BLaER1 treated with 17β-estradiol and CSF1 and Interleukin-3, amounts not matched to agents 10 nM and 100 nM (cell line): ENCODE measurements around the gene GMPR.
"Not testable (repeated sequence)": the region's sequence is repeated elsewhere in the genome, so short reads cannot be mapped to it uniquely, and the experiment has no call there.

ENCODE experiments used
- H3K27ac ChIP-seq, 11 experiments: shearing (Covaris generic); formaldehyde crosslinking; 2 replicates each; pipeline ENCODE4 v1.8.1; 2022
- H3K27me3 ChIP-seq, 11 experiments: shearing (Covaris generic); formaldehyde crosslinking; 2 replicates each; pipeline ENCODE4 v1.8.1; 2022
- H3K36me3 ChIP-seq, 11 experiments: shearing (Covaris generic); formaldehyde crosslinking; 2 replicates each; pipeline ENCODE4 v1.8.1; 2022
- H3K4me1 ChIP-seq, 10 experiments: shearing (Covaris generic); formaldehyde crosslinking; 2 replicates each; pipeline ENCODE4 v1.8.1; 2022
- H3K4me2 ChIP-seq, 11 experiments: shearing (Covaris generic); formaldehyde crosslinking; 2 replicates each; pipeline ENCODE4 v1.8.1; 2022
- H3K4me3 ChIP-seq, 10 experiments: shearing (Covaris generic); formaldehyde crosslinking; 2 replicates each; pipeline ENCODE4 v1.8.1; 2022
- H3K9ac ChIP-seq, 11 experiments: shearing (Covaris generic); formaldehyde crosslinking; 2 replicates each; pipeline ENCODE4 v1.8.1; 2022
- H3K9me3 ChIP-seq, 11 experiments: shearing (Covaris generic); formaldehyde crosslinking; replicated peaks in 1 of 11; 2 replicates each; pipeline ENCODE4 v1.8.1; 2022
- H4K20me1 ChIP-seq, 11 experiments: shearing (Covaris generic); formaldehyde crosslinking; 2 replicates each; pipeline ENCODE4 v1.8.1; 2022
- Cebpa-rat ChIP-seq, 11 experiments: shearing (Covaris generic); IDR thresholded peaks; 2 replicates each; pipeline ENCODE4 v1.8.1; 2022

The GMPR gene

GRCh38 chr6:16222826-16223225, 15.6 kb upstream of the GMPR start:
- Histone ChIP-seq H4K20me1 (no peaks in the 10 kb centered on the region), H3K4me3 (no peak overlapping the region), H3K36me3 (no peaks in the 10 kb centered on the region), H3K27ac (no peak overlapping the region), H3K27me3 (peaks cover 0 to 4% (median 0%) of the 10 kb centered on the region in 11 experiments; a peak in 2 of 22 replicates), H3K4me2 (no peak overlapping the region), H3K9me3 (peaks cover 6 to 24% (median 13%) of the 10 kb centered on the region in 11 experiments; a peak in 19 of 22 replicates), H3K9ac (no peak overlapping the region), H3K4me1 (no peaks in the 10 kb centered on the region)
- TF ChIP-seq Cebpa-rat (IDR thresholded peaks at IDR 0.05), result no peak

DNA sequence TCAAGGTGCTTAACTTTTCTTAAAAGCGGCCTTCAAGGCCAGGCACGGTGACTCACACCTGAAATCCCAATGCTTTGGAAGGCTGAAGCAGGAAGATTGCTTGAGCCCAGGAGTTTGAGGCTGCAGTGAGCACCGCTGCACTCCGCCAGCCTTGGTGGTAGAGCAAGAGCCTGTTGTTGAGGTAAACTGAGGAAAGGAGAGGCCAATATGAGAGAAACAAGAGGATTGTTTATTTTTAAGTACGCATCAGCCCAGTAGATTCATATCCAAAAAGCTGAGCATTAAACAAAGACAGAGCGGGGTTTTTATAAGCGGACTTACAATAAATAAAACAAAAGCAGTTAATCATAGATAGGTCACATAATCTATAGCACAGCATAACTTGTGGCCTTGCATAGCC, 15.0 kb upstream of the GMPR start:
- TF ChIP-seq Cebpa-rat (IDR thresholded peaks at IDR 0.05), result no peak
- Histone ChIP-seq H3K4me3 (no peak overlapping the region), H4K20me1 (no peaks in the 10 kb centered on the region), H3K9me3 (peaks cover 1 to 18% (median 8%) of the 10 kb centered on the region in 11 experiments; a peak in 19 of 22 replicates), H3K9ac (no peak overlapping the region), H3K4me1 (no peaks in the 10 kb centered on the region), H3K27me3 (peaks cover 0 to 9% (median 0%) of the 10 kb centered on the region in 11 experiments; a peak in 5 of 22 replicates), H3K27ac (no peak overlapping the region), H3K36me3 (no peaks in the 10 kb centered on the region), H3K4me2 (no peak overlapping the region)

- Histone ChIP-seq H3K4me1 (peaks cover 0 to 5% (median 3%) of the 10 kb centered on the region in 10 experiments; a peak in 11 of 20 replicates), H4K20me1 (peaks cover 0 to 7% (median 0%) of the 10 kb centered on the region in 11 experiments; a peak in 2 of 22 replicates), H3K4me3 (no peak overlapping the region), H3K27ac (no peak overlapping the region), H3K9ac (no peak overlapping the region), H3K27me3 (peaks cover 0 to 20% (median 0%) of the 10 kb centered on the region in 11 experiments; a peak in 8 of 22 replicates), H3K36me3 (no peaks in the 10 kb centered on the region), H3K9me3 (peaks cover 0 to 8% (median 0%) of the 10 kb centered on the region in 11 experiments; a peak in 5 of 22 replicates), H3K4me2 (no peak overlapping the region)
- TF ChIP-seq Cebpa-rat (IDR thresholded peaks at IDR 0.05), result no peak
These were observed 14.0 kb upstream of the GMPR start for GRCh38 chr6:16224409-16224808.

DNA sequence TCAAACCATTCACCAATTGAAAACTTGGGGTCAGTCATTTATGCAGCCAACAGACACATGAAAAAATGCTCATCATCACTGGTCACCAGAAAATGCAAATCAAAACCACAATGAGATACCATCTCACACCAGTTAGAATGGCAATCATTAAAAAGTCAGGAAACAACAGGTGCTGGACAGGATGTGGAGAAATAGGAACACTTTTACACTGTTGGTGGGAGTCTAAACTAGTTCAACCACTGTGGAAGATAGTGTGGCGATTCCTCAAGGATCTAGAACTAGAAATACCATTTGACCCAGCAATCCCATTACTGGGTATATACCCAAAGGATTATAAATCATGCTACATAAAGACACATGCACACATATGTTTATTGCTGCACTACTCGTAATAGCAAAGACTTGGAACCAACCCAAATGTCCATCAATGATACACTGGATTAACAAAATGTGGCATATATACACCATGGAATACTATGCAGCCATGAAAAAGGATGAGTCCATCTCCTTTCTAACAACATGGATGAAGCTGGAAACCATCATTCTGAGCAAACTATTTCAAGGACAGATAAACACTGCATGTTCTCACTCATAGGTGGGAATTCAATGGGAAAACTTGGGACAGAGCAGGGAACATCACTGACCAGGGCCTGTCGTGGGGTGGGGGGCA, 13.2 kb upstream of the GMPR start:
- Histone ChIP-seq H3K4me1 (peaks cover 7 to 13% (median 11%) of the 10 kb centered on the region in 10 experiments; a peak in 17 of 20 replicates), H3K27me3 (peaks cover 0 to 28% (median 0%) of the 10 kb centered on the region in 11 experiments; a peak in 8 of 22 replicates), H4K20me1 (peaks cover 0 to 12% (median 0%) of the 10 kb centered on the region in 11 experiments; a peak in 2 of 22 replicates)
- H3K36me3 ChIP-seq, H3K27ac ChIP-seq, H3K4me2 ChIP-seq, H3K9ac ChIP-seq, H3K9me3 ChIP-seq, H3K4me3 ChIP-seq: not testable (repeated sequence)

DNA sequence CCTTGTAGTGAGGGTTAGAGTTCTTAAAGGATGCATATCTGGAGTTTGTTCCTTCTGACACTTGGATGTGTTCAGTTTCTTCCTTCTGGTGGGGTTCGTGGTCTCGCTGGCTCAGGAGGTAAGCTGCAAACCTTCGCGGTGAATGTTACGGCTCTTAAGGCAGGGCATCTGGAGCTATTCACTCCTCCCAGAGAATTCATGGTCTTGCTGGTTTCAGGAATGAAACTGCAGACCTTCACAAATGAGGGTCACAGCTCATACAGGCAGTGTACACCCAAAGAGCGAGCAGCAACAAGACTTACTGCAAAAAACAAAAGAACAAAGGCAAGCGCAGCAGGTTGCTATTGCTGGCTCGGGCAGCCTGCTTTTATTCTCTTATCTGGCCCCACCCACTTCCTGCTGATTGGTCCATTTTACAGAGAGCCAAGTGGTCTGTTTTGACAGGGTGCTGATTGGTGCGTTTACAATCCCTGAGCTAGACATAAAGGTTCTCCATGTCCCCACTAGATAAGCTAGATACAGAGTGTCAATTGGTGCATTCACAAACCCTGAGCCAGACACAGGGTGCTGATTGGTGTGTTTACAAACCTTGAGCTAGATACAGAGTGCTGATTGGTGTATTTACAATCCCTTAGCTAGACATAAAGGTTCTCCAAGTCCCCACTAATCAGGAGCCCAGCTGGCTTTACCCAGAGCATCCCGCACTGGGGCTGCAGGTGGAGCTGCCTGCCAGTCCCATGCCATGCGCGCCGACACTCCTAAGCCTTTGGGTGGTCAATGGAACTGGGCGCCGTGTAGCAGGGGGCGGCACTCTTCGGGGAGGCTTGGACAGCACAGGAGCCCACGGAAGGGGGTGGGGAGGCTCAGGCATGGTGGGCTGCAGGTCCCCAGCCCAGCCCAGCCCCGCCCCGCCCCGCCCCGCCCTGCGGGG, 12.0 kb upstream of the GMPR start:
- not testable (repeated sequence) for H3K4me2 ChIP-seq, H3K9ac ChIP-seq, H3K9me3 ChIP-seq, H3K4me3 ChIP-seq, H3K27ac ChIP-seq, H3K36me3 ChIP-seq
- Histone ChIP-seq H4K20me1 (peaks cover 0 to 20% (median 0%) of the 10 kb centered on the region in 11 experiments; a peak in 2 of 22 replicates), H3K27me3 (peaks cover 0 to 34% (median 0%) of the 10 kb centered on the region in 11 experiments; a peak in 8 of 22 replicates), H3K4me1 (peaks cover 13 to 19% (median 14%) of the 10 kb centered on the region in 10 experiments; a peak in 18 of 20 replicates)

GRCh38 chr6:16227048-16227562, 11.3 kb upstream of the GMPR start:
- peaks cover 0 to 8% (median 0%) of the 10 kb centered on the region in 11 experiments; a peak in 3 of 22 replicates for H3K9me3 ChIP-seq
- peaks cover 0 to 40% (median 0%) of the 10 kb centered on the region in 11 experiments; a peak in 8 of 22 replicates for H3K27me3 ChIP-seq
- peaks cover 0 to 20% (median 0%) of the 10 kb centered on the region in 11 experiments; a peak in 2 of 22 replicates for H4K20me1 ChIP-seq
- no peaks in the 10 kb centered on the region for H3K36me3 ChIP-seq
- no peak overlapping the region for H3K27ac ChIP-seq
- TF ChIP-seq Cebpa-rat (IDR thresholded peaks at IDR 0.05), result no peak
- H3K4me1 ChIP-seq, result peaks cover 13 to 19% (median 14%) of the 10 kb centered on the region in 10 experiments; a peak in 18 of 20 replicates
- H3K4me2 ChIP-seq, result no peak overlapping the region
- H3K9ac ChIP-seq, result no peak overlapping the region
- H3K4me3 ChIP-seq, result no peak overlapping the region

DNA sequence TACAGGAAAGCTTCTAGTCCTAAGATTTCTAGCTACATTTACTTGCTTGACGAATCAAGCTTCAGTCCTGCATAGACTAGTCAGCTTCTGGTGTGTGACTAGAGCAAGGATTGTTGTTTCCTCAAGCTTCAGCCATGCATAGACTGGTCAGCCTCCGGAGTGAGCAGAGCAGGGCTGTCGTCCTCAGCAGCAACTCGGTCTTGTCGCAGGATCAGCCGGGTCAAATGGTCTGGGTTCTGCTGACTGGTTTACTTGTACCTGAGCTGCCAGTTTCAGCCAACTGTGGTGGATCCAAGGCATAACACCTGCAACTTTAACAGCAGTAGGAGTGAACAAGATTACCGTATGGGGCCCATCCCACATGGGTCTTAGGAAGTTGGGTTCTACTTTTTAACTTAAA, 10.8 kb upstream of the GMPR start:
- Histone ChIP-seq H3K27me3 (peaks cover 0 to 43% (median 0%) of the 10 kb centered on the region in 11 experiments; a peak in 8 of 22 replicates), H4K20me1 (peaks cover 0 to 20% (median 0%) of the 10 kb centered on the region in 11 experiments; a peak in 2 of 22 replicates), H3K4me3 (no peak overlapping the region), H3K27ac (no peak overlapping the region), H3K9ac (no peak overlapping the region), H3K4me1 (peaks cover 13 to 19% (median 14%) of the 10 kb centered on the region in 10 experiments; a peak in 18 of 20 replicates), H3K4me2 (no peak overlapping the region), H3K36me3 (no peaks in the 10 kb centered on the region), H3K9me3 (peaks cover 0 to 8% (median 0%) of the 10 kb centered on the region in 11 experiments; a peak in 3 of 22 replicates)
- TF ChIP-seq Cebpa-rat (IDR thresholded peaks at IDR 0.05), result no peak

GRCh38 chr6:16228043-16228442, 10.3 kb upstream of the GMPR start:
- Histone ChIP-seq H3K4me1 (peaks cover 13 to 19% (median 14%) of the 10 kb centered on the region in 10 experiments; a peak in 18 of 20 replicates), H3K9ac (no peak overlapping the region), H3K36me3 (no peaks in the 10 kb centered on the region), H4K20me1 (peaks cover 0 to 20% (median 0%) of the 10 kb centered on the region in 11 experiments; a peak in 2 of 22 replicates), H3K27me3 (peaks cover 0 to 48% (median 0%) of the 10 kb centered on the region in 11 experiments; a peak in 8 of 22 replicates), H3K9me3 (peaks cover 0 to 8% (median 0%) of the 10 kb centered on the region in 11 experiments; a peak in 3 of 22 replicates), H3K27ac (no peak overlapping the region), H3K4me2 (no peak overlapping the region), H3K4me3 (no peak overlapping the region)
- TF ChIP-seq Cebpa-rat (IDR thresholded peaks at IDR 0.05), result no peak
